Esophagus squamous epithelium (tissue), 5 donors: Measurements from ENCODE around the gene PDHX. TPM values are rescaled to one million over a fixed set of nuclear protein-coding genes. Genes with fewer than 3 reads are reported as not detected.

Experiments used
- DNase-seq: peaks from one replicate; lab custom pipeline; 2025; lab: John Stamatoyannopoulos, UW
- H3K27ac ChIP-seq, 4 donors: fragments of 200-600 bp; sonication (generic); one replicate each; pipeline ENCODE4 v1.5.1; 2016 to 2019; ENCODE audit warnings: mild to moderate bottlenecking in 1 of 4
- H3K27me3 ChIP-seq, 4 donors: fragments of 200-600 bp; sonication (generic); 1 replicate in 3 of 4; 2 replicates in 1 of 4; pipeline versions ENCODE4 v1.5.1 to v1.6.0; 2017 to 2021; ENCODE audit warnings: antibody characterized with exemption in 1 of 4
- H3K36me3 ChIP-seq, 3 donors: fragments of 200-600 bp; sonication (generic); one replicate each; pipeline ENCODE4 v1.5.1; 2016 to 2019
- H3K4me1 ChIP-seq, 3 donors: fragments of 200-600 bp; sonication (generic); one replicate each; pipeline ENCODE4 v1.5.1; 2017 to 2019
- H3K4me3 ChIP-seq, 4 donors: fragments of 200-600 bp; sonication (generic); 1 replicate in 3 of 4; 2 replicates in 1 of 4; pipeline ENCODE4 v1.5.1; 2016 to 2019; ENCODE audit warnings: mild to moderate bottlenecking in 2 of 4, moderate library complexity in 1 of 4
- H3K9me3 ChIP-seq, 3 donors: fragments of 200-600 bp; sonication (generic); one replicate each; pipeline ENCODE4 v1.5.1; 2016 to 2019
- POLR2A ChIP-seq, 4 donors: fragments of 450-650 bp; IDR thresholded peaks; one replicate each; pipeline ENCODE4 v1.6.1; 2017; ENCODE audit warnings: antibody characterized with exemption in 4 of 4, mild to moderate bottlenecking in 4 of 4, moderate library complexity in 3 of 4
- WGBS, 2 donors: methylation state at CpG; one replicate each; pipeline ENCODE4 v1.1.5; 2018; 5-methylcytosine and 5-hydroxymethylcytosine counted together
- intact Hi-C: fragments of 100-400 bp; cut with DNase I; formaldehyde crosslinking; loops from one replicate; pipeline ENCODE4 v1.15.0; 2022
- total RNA-seq, 4 donors: library from RNA; depleted of rRNA; stranded (reverse); fragments of >200 nt; gene quantifications; one replicate each; pipeline ENCODE4 v1.1.0, GENCODE V29; 2016
- TF ChIP-seq, protein P1 (sequence below), 6 experiments: fragments of 450-650 bp in 4 of 6; fragments of 200-600 bp in 2 of 6; sonication (generic) in 2 of 6; IDR thresholded peaks; one replicate each; pipeline ENCODE4 v1.5.1; 2016 to 2019; ENCODE audit warnings: antibody characterized with exemption in 6 of 6, mild to moderate bottlenecking in 4 of 6, moderate library complexity in 4 of 6
- donor health status: DM: yes; HTN: yes; CAD: no.

The PDHX gene
- total RNA-seq, 4 donors from 2014 or later = 14.1 to 29.9 (median 25.7) TPM

DNA sequence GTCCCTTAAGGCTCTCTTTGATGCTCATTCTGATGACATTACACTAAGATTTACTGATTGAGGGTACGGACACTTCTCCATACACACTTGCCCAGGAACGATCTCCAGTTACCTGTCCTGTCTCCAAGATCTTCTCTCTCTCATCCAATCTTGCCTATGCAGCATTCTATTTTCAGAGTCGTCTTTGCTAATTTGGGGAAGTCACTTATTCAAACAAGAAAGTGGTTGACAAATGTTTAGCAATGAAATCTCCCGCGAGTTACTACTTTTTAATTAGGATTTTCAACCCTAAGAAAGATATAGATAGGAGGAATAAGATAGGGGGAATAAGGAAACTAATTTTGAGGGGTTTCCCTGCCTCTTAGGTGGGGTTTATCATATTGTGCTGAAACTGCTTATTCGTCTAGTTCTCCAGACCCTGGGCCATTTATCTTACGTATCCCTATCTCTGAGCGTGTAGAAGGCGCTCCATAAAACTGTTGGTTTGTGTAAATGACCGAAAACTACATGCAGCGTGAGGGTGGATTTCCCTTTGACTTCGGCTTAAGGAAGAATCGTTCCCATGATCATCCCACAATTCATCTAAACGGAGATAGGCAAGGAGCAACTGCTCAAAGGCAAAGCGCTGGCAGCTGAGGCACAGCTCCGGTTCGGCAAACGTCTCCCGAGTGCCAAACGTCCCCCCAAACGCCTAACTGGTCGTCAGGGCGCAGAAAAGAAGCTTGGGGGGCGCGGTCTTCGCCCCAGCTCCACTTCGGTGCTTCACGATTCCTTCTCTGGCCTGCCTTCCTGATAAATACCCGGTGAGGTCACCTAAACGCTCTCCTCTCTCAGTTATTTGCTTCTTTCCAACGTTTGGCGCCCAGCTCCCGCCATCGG lies 1.0 kb upstream of the PDHX start:
- peaks cover 0 to 48% (median 20%) of the 10 kb centered on the region in 3 donors for H3K4me1 ChIP-seq
- no peaks in the 10 kb centered on the region for H3K9me3 ChIP-seq
- H3K27me3 ChIP-seq = no peaks in the 10 kb centered on the region
- TF ChIP-seq, protein P1, sequence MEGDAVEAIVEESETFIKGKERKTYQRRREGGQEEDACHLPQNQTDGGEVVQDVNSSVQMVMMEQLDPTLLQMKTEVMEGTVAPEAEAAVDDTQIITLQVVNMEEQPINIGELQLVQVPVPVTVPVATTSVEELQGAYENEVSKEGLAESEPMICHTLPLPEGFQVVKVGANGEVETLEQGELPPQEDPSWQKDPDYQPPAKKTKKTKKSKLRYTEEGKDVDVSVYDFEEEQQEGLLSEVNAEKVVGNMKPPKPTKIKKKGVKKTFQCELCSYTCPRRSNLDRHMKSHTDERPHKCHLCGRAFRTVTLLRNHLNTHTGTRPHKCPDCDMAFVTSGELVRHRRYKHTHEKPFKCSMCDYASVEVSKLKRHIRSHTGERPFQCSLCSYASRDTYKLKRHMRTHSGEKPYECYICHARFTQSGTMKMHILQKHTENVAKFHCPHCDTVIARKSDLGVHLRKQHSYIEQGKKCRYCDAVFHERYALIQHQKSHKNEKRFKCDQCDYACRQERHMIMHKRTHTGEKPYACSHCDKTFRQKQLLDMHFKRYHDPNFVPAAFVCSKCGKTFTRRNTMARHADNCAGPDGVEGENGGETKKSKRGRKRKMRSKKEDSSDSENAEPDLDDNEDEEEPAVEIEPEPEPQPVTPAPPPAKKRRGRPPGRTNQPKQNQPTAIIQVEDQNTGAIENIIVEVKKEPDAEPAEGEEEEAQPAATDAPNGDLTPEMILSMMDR (IDR thresholded peaks at IDR 0.05) = no peak
- no peak for TF ChIP-seq POLR2A (IDR thresholded peaks at IDR 0.05)
- WGBS, 2 donors = 8 to 9% methylated on average over 20 to 32 of the region's 34 CpGs
- peak overlapping the region; percentile 88 to 97 (median 95) for H3K27ac ChIP-seq
- DNase-seq = no peak
- H3K36me3 ChIP-seq = peaks cover 0 to 10% (median 0%) of the 10 kb centered on the region in 3 donors
- peak overlapping the region; percentile 63 to 87 (median 84) for H3K4me3 ChIP-seq
- intact Hi-C loops = no loop called here

DNA sequence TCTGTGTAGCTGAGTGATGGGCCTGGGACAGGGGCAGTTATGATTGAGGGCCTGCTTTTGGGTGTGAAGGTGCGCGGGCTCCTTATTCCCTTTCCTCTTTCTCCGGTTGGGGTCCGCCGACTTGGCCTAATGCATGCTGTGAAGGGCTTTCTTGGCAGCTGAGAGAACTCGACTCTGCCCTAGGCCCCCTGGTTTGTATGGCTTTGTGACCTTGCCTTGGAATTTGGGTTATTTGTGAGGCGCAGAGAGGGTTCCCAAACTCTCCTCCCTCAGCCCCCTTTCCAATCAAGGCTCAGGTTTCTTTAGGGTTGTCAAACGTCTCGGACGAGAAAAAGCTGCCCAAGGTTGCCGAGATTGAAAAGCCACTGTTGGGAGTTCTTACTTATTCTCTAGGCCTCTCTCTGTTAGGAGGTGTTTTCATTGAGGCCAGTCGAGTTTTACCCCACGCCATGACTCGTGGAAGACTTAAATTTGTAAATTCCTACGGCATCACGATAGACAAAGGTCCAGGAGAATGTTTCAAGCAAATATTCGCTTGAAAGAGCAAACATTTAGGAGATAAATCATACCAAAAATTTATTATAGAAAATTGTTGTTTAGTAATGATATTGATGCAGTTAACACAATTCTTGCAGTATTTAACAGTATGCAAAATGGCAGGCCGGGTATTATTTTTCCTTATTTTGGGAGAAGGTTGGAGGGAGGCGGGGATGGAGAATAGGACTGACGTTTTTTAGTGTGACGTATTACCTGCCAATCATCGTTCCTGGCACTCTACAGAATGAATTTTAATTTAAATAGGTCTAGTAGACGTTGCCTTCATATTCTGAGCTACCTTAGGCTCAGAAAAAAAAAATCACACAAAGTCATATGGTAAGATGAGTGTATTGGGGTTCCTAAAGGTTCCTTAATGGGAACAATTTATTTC lies 689 bp downstream of the PDHX start:
- Histone ChIP-seq H3K36me3 (peaks cover 0 to 14% (median 0%) of the 10 kb centered on the region in 3 donors), H3K27ac (peak overlapping the region; percentile 88 to 97 (median 95)), H3K27me3 (no peaks in the 10 kb centered on the region), H3K4me1 (peaks cover 0 to 52% (median 20%) of the 10 kb centered on the region in 3 donors), H3K9me3 (no peaks in the 10 kb centered on the region), H3K4me3 (peak overlapping the region; percentile 63 to 87 (median 84))
- no peak for DNase-seq
- 13 to 14% methylated on average over 14 to 17 of the region's 23 CpGs for WGBS, 2 donors
- intact Hi-C loops = no loop called here
- no peak for TF ChIP-seq POLR2A (IDR thresholded peaks at IDR 0.05)
- TF ChIP-seq, protein P1 (IDR thresholded peaks at IDR 0.05) = no peak

DNA sequence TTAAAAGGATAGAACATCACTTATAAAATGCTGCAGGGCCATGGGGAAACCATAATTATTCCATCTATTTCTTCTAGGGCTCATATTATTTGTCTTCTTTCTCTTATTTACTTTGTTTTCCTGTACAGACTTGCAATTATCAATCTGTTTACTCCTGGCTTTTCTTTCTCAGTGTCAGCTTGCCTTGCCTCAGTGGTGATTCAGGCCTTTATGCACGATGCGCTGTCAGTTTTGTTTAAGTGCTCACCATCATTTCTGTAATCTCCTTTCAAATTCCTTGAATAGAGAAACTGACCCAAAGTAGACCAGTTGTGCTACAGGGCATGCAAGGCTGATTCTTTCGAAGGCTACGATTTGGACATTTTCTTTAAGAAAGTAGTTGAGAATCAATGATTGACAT lies 4.7 kb downstream of the PDHX start:
- WGBS, 2 donors = 83 to 89% methylated on average over 4 of the region's 4 CpGs
- DNase-seq = no peak
- intact Hi-C loops = loop anchor here (5.0 kb wide), 1 partner anchor 471 kb away; no protein-coding TSS in a partner anchor
- TF ChIP-seq, protein P1 (IDR thresholded peaks at IDR 0.05) = no peak
- no peak for TF ChIP-seq POLR2A (IDR thresholded peaks at IDR 0.05)
- Histone ChIP-seq H3K4me3 (no peak overlapping the region), H3K36me3 (peaks cover 0 to 14% (median 0%) of the 10 kb centered on the region in 3 donors), H3K27me3 (no peaks in the 10 kb centered on the region), H3K9me3 (no peaks in the 10 kb centered on the region), H3K4me1 (peaks cover 0 to 62% (median 26%) of the 10 kb centered on the region in 3 donors), H3K27ac (no peak overlapping the region)

- H3K27ac ChIP-seq = peak overlapping the region in 1 of 4 donors; percentile 27
- no peaks in the 10 kb centered on the region for H3K27me3 ChIP-seq
- no peak overlapping the region for H3K4me3 ChIP-seq
- peaks cover 0 to 10% (median 0%) of the 10 kb centered on the region in 3 donors for H3K36me3 ChIP-seq
- no peak for DNase-seq
- TF ChIP-seq, protein P1 (IDR thresholded peaks at IDR 0.05) = no peak
- TF ChIP-seq POLR2A (IDR thresholded peaks at IDR 0.05) = no peak
- peaks cover 0 to 48% (median 18%) of the 10 kb centered on the region in 3 donors for H3K4me1 ChIP-seq
- 62 to 64% methylated on average over 3 of the region's 3 CpGs for WGBS, 2 donors
- intact Hi-C loops = loop anchor here (5.0 kb wide), 1 partner anchor 468 kb away; no protein-coding TSS in a partner anchor
- no peaks in the 10 kb centered on the region for H3K9me3 ChIP-seq
Observed at GRCh38 chr11:34924714-34925113, 8.3 kb downstream of the PDHX start.
